K562 (cell line): ENCODE measurements around the gene DYNC1I2. TPM values are rescaled to one million over a fixed set of nuclear protein-coding genes. Genes with fewer than 3 reads are reported as not detected.
A peak's percentile ranks its signal among the peaks of the same experiment; 100 is the strongest.

Experiments
- BCLAF1 ChIP-seq, 2 experiments: fragments of 450-650 bp in 1 of 2; IDR thresholded peaks; 2 replicates each; pipeline ENCODE4 v1.6.1; 2011 to 2017; ENCODE audit warnings: low read depth in 2 of 2, antibody characterized with exemption in 1 of 2, borderline replicate concordance in 1 of 2, low read length in 1 of 2, mild to moderate bottlenecking in 1 of 2, mixed read lengths in 1 of 2; ENCODE audit not compliant: control insufficient read depth in 1 of 2
- BRCA1 ChIP-seq, 2 experiments: fragments of 450-650 bp in 1 of 2; sonication (generic) in 1 of 2; formaldehyde crosslinking in 1 of 2; IDR thresholded peaks; 2 replicates each; pipeline versions ENCODE4 v1.5.0 to v1.6.1; 2017 to 2020; ENCODE audit warnings: mild to moderate bottlenecking in 1 of 2, missing genetic modification reagents in 1 of 2
- DMBX1 ChIP-seq: fragments of 250-450 bp; sonication (Bioruptor Pico); IDR thresholded peaks from 2 replicates; pipeline ENCODE4 v1.8.0; 2022; ENCODE audit warnings: inconsistent platforms, mild to moderate bottlenecking, moderate library complexity, borderline replicate concordance
- EP400 ChIP-seq: fragments of 450-650 bp; IDR thresholded peaks from 2 replicates; pipeline ENCODE4 v1.6.1; 2017; ENCODE audit warnings: antibody characterized with exemption, mild to moderate bottlenecking, moderate library complexity
- MCM2 ChIP-seq: fragments of 450-650 bp; IDR thresholded peaks from 2 replicates; pipeline ENCODE4 v1.6.1; 2017; ENCODE audit warnings: low read depth, mild to moderate bottlenecking
- MEF2A ChIP-seq: IDR thresholded peaks from 2 replicates; pipeline ENCODE4 v1.6.1; 2011; ENCODE audit warnings: low read depth, mild to moderate bottlenecking, low read length, moderate library complexity; ENCODE audit not compliant: control insufficient read depth
- MNT ChIP-seq, 2 experiments: fragments of 450-650 bp; conservative IDR thresholded peaks; 2 replicates each; pipeline ENCODE4 v1.6.1; 2017; ENCODE audit warnings: mild to moderate bottlenecking in 2 of 2, moderate library complexity in 2 of 2
- NR1H2 ChIP-seq: sonication (generic); formaldehyde crosslinking; IDR thresholded peaks from 2 replicates; pipeline ENCODE4 v1.4.0; 2020; ENCODE audit warnings: mild to moderate bottlenecking, missing genetic modification reagents
- NR2C1 ChIP-seq, 2 experiments: fragments of 450-650 bp; IDR thresholded peaks; 2 replicates each; pipeline ENCODE4 v1.6.1; 2017; ENCODE audit warnings: mild to moderate bottlenecking in 2 of 2, antibody characterized with exemption in 1 of 2, inconsistent platforms in 1 of 2, missing compliant biosample characterization in 1 of 2, missing genetic modification characterization in 1 of 2
- NRF1 ChIP-seq, 2 experiments: fragments of 450-650 bp; IDR thresholded peaks in 1 of 2; conservative IDR thresholded peaks in 1 of 2; 2 replicates each; pipeline ENCODE4 v1.6.1; 2014; ENCODE audit warnings: mild to moderate bottlenecking in 2 of 2
- PHF20 ChIP-seq: fragments of 450-650 bp; IDR thresholded peaks from 2 replicates; pipeline ENCODE4 v1.6.1; 2018; ENCODE audit not compliant: partially characterized antibody
- RCOR1 ChIP-seq, 2 experiments: IDR thresholded peaks; 2 replicates each; pipeline ENCODE4 v1.6.1; 2012; ENCODE audit warnings: low read depth in 2 of 2, low read length in 2 of 2, borderline replicate concordance in 1 of 2, improper control_type of control experiment in 1 of 2
- RFX1 ChIP-seq: fragments of 450-650 bp; IDR thresholded peaks from 2 replicates; pipeline ENCODE4 v1.6.1; 2016; ENCODE audit warnings: mild to moderate bottlenecking, moderate library complexity
- SMARCA4 ChIP-seq: fragments of 450-650 bp; IDR thresholded peaks from 2 replicates; pipeline ENCODE4 v1.6.1; 2016
- TGIF2 ChIP-seq: sonication (generic); formaldehyde crosslinking; IDR thresholded peaks from 2 replicates; pipeline ENCODE4 v1.8.1; 2022; ENCODE audit warnings: mild to moderate bottlenecking, missing genetic modification reagents, moderate library complexity
- ZBTB17 ChIP-seq: fragments of 450-650 bp; formaldehyde crosslinking; IDR thresholded peaks from 2 replicates; pipeline ENCODE4 v1.4.0; 2020; ENCODE audit warnings: mild to moderate bottlenecking
- ZKSCAN3 ChIP-seq: fragments of 250-450 bp; sonication (Bioruptor Pico); IDR thresholded peaks from 2 replicates; pipeline ENCODE4 v1.4.0; 2020
- ZNF354B ChIP-seq: fragments of 250-450 bp; sonication (Bioruptor Pico); IDR thresholded peaks from 2 replicates; pipeline ENCODE4 v1.4.0; 2020
- polyA plus RNA-seq, 8 experiments: library from polyadenylated mRNA; depleted of rRNA in 4 of 8; stranded (reverse) in 5 of 8; unstranded in 3 of 8; fragments of >200 nt; fragmentation: Nextera tagmentation in 2 of 8; fragmentation: Illumina TruSeq in 1 of 8; extraction: Ambion mirVana in 2 of 8; extraction: Trizol in 1 of 8; gene quantifications; 2 replicates each; pipeline versions ENCODE4 v1.2.1 to v1.2.3, GENCODE V29; 2011 to 2014; ENCODE audit warnings: inconsistent platforms in 1 of 8, missing spikeins in 1 of 8
- total RNA-seq, 7 experiments: library from RNA; depleted of rRNA in 6 of 7; stranded (reverse); fragments of >200 nt in 6 of 7; fragmentation: Illumina TruSeq in 2 of 7; extraction: Trizol in 2 of 7; gene quantifications; 2 replicates each; pipeline versions ENCODE4 v1.2.1 to v1.2.3, GENCODE V29; 2011 to 2021; ENCODE audit warnings: low replicate concordance in 1 of 7

DYNC1I2 gene
- total and polyA plus RNA-seq, 9 of the 15 experiments (the other 6 are each of a cell fraction or from before 2014, with no cell fraction given) = 59.1 to 204 (median 100) TPM

- TF ChIP-seq MNT (conservative IDR thresholded peaks at IDR 0.05) (peak; percentile 81 to 89), EP400 (peak; percentile 94), NR1H2 (CRISPR knock-in tag) (no peak), BRCA1 (IDR thresholded peaks at IDR 0.05) (no peak), BRCA1 (CRISPR knock-in tag; IDR thresholded peaks at IDR 0.05) (no peak), ZNF354B (no peak), PHF20 (peak; percentile 65), TGIF2 (CRISPR knock-in tag) (no peak; the same call in 1 of the 2 replicates), BCLAF1 (IDR thresholded peaks at IDR 0.05; ENCODE audit: borderline replicate concordance in 1 of 2, control insufficient read depth in 1 of 2, low read depth in 2 of 2, low read length in 1 of 2) (peak in 1 of 2 experiments; percentile 77; a peak in 1 of 4 replicates), NRF1 (conservative IDR thresholded peaks at IDR 0.05 in 1 of 2, IDR thresholded peaks at IDR 0.05 in 1 of 2) (peak; percentile 81 to 85), ZBTB17 (CRISPR knock-in tag) (no peak), SMARCA4 (peak; percentile 70), MCM2 (no peak), NR2C1 (IDR thresholded peaks at IDR 0.05) (peak; percentile 54; the same call in 1 of the 2 replicates), NR2C1 (tag; IDR thresholded peaks at IDR 0.05) (peak; percentile 90), MEF2A (no peak), ZKSCAN3 (no peak), RCOR1 (IDR thresholded peaks at IDR 0.05; ENCODE audit: borderline replicate concordance in 1 of 2, low read depth in 2 of 2, low read length in 2 of 2) (peak in 1 of 2 experiments; percentile 50; a peak in 1 of 4 replicates), DMBX1 (CRISPR knock-in tag) (peak; percentile 80), RFX1 (peak; percentile 12; the same call in 1 of the 2 replicates)
Measured at GRCh38 chr2:171687287-171688128, at the start of gene DYNC1I2 (continued).
